Measurements from ENCODE around the gene CPNE4.
"Not testable (repeated sequence)": the region's sequence is repeated elsewhere in the genome, so short reads cannot be mapped to it uniquely, and the experiment has no call there.

The CPNE4 gene

DNA sequence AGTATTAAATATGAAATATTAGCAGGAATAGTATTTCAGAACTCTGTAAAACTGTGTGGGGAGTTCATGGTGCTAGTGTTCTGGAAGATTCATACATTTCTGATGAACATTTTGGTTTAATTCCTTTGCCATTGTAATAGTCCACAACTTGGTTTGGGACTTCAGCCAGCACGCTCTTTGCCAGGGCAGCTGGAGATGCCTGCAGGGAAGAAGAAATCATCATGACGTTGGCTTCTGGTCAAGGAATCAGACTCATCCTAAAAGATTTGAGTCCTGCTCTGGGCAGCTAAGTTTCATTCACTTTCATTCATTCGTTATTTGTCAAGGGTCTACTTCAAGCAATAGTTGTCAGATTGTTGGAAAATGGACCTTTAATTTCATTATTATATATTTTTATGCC is 499.7 kb downstream of the CPNE4 start:
- no peak for DNase-seq (ENCODE audit: low spot score)

DNA sequence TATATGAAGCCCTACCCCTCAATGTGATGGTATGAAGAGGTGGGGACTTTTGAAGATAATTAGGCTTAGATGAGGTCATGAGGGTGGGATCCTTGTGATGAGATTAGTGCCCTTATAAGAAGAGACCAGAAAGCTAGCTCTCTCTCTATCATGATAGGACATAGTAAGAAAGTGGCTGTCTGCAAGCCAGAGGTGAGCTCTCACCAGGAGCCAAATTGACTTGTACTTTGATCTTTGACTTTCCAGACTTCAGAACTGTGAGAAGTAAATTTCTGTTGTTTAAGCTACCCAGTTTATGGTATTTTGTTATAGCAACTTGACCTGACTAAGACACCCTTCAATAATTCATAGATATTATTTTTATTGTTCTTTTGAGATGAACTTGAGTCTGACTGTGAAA is 502.2 kb downstream of the CPNE4 start:
- no peak for DNase-seq (ENCODE audit: low spot score)

DNA sequence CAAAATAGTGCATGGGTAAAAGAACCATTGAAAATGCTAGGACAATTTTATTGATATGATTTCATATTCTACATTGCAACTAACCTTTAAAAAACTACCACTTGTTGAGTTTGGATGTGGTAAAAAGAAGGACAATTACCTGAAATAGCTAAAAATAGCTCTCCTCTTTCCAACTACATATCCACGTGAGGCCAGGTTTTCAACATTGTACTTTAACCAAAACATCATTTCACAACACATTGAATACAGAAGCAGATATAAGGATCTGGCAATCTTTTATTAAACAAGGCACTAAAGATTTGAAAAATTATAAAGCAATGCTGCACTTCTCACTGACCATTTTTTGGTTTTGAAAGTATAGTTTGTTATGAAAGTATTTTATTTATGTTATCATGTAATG is 504.0 kb downstream of the CPNE4 start:
- DNase-seq (ENCODE audit: low spot score), result no peak

GRCh38 chr3:131530388-131530787 is 504.4 kb downstream of the CPNE4 start:
- DNase-seq (ENCODE audit: low spot score), result no peak

DNA sequence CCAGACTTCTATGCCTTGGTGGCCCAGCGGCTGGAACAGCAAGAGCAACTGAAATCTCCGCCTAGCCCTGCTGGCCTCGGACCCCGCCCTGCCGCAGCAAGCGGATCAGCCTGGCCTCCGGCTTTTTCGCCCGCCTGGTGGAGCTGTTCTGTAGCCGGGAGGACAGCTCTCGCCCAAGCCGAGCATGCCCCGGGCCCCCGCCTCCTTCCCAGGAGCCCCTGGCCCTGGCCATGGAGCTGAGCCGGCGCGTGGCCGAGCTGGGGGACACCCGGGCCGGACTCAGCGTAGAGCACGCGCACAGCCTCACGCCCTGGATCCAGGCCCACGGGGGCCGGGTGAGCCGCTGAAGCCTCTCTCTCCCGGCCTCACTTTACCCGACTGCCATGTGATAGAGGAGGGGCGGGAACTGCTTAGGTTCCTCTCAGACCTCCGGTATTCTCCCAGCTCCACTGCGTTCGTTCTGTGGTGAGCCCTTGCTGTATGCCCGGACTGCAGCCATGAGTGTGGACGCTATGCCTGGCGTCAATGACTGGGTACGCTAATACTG is 507.9 kb downstream of the CPNE4 start:
- DNase-seq (ENCODE audit: low spot score), result no peak

- no peak for DNase-seq (ENCODE audit: low spot score)
Observed at GRCh38 chr3:131518680-131519079, 516.1 kb downstream of the CPNE4 start.

GRCh38 chr3:131505421-131505820 is 529.4 kb downstream of the CPNE4 start:
- DNase-seq (ENCODE audit: low spot score), result no peak

GRCh38 chr3:131503320-131503635 is 531.5 kb downstream of the CPNE4 start:
- no peak for DNase-seq (ENCODE audit: low spot score)

- DNase-seq (ENCODE audit: low spot score), result peak; percentile 92
Observed at GRCh38 chr3:131502530-131503319, 532.1 kb downstream of the CPNE4 start, which contains the start of gene MRPL3. Gene MRPL3 (minus strand): TSS chr3:131502971. CDS start chr3:131502821, 150 bp downstream.

DNA sequence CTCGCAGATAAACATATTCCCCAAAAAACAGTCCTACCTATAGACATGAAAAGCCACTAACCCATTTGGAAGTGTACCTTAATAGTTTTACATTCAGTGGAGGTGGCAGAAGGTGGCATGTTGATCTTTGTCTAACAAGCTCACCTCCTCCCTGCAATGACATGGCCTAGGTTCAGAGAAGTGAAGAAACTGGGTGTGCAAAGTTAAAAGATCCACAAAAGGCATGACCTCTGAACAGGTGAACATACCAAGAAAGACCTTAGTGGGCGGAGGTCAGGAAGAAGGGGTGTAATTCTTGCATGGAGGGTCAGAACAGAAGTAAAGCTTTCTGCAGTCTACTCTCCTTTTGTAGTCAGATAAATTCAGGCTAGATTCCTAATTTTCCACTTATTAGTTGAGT is 532.9 kb downstream of the CPNE4 start:
- no peak for DNase-seq (ENCODE audit: low spot score)

DNA sequence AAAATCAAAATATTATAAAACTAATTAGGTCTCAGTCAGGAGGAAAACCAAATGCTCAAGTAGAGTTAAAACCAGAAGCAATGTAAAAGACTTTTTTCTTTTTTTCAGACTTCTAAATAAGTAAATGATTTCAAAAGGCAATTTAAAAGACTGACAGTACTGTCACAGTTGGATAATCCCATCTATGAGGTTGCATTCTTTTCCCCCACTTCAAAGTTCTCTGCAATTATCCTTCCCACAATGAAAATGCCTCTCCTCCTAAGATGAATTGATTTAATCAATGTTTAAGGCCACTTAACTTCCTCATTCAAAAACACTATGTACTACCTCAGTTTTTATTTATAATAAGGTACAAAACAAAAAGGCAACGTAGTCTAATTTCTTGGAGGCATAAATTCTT is 540.1 kb downstream of the CPNE4 start:
- DNase-seq (ENCODE audit: low spot score), result no peak

DNA sequence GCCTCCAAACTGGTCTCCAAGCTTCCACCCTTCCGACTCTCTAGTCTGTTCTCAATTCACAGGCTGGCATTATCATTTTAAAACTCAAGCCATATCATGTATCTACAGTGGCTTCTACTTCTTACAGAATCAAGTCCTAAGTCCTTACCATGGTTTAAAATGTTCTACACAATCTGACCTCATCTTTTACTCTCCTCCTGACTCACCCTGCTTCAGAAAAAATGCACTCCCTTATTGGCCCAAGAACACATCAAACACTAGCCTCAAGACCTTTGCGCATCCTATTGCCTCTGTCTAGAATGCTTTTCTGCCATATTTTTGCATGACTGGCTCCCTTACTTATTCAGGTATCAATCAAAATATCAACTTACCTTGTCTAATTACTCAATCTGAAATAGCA is 543.0 kb downstream of the CPNE4 start:
- no peak for DNase-seq (ENCODE audit: low spot score)

- no peak for DNase-seq (ENCODE audit: low spot score)
Observed at GRCh38 chr3:131491084-131491483, 543.7 kb downstream of the CPNE4 start.

DNA sequence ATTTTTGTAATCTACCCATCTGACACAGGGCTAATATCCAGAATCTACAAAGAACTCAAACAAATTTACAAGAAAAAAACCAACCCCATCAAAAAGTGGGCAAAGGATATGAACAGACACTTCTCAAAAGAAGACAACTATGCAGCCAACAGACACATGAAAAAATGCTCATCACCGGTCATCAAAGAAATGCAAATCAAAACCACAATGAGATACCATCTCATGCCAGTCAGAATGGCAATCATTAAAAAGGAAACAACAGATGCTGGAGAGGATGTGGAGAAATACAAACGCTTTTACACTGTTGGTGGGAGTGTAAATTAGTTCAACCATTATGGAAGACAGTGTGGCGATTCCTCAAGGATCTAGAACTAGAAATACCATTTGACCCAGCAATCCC is 548.3 kb downstream of the CPNE4 start:
- DNase-seq (ENCODE audit: low spot score), result not testable (repeated sequence)

DNA sequence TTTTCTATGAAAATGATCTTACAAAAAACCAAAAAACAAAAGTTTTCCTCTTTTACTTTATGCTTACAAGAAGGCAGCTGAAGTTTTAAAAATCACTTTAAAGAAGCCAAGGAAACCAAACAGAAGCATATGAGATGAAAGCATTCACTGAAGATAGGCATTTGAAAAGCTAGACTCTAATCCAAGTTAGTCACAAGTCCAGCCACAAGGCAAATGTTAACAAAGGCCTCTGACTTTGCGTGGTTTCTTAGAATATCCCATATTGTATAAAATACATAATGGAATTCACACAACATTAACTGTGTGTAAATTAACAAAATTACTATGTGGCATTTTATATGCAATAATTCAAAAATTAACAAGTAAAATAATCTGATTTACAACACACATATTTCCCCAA is 549.7 kb downstream of the CPNE4 start:
- no peak for DNase-seq (ENCODE audit: low spot score)

- no peak for DNase-seq (ENCODE audit: low spot score)
Observed at GRCh38 chr3:131484496-131485111, 550.2 kb downstream of the CPNE4 start.
